Fibroblast of lung (primary cell): ENCODE data around the gene GART. TPM values are rescaled to one million over a fixed set of nuclear protein-coding genes. Genes with fewer than 3 reads are reported as not detected.

Experiments used
- DNase-seq, 2 donors: peaks; one replicate each; pipeline versions ENCODE4 v3.0.0 to v3.0.0-alpha.2; 2010; ENCODE audit warnings: low read depth in 2 of 2
- H2AFZ ChIP-seq: 2 replicates; pipeline ENCODE4 v1.5.1; 2012; ENCODE audit warnings: low read length, control low read depth, inconsistent platforms
- H3K27ac ChIP-seq: 2 replicates; pipeline ENCODE4 v1.5.1; 2011; ENCODE audit warnings: low read length, control low read depth; ENCODE audit not compliant: insufficient read depth
- H3K27me3 ChIP-seq: 2 replicates; pipeline ENCODE4 v1.5.1; 2011; ENCODE audit warnings: mild to moderate bottlenecking, low read length; ENCODE audit not compliant: control insufficient read depth, insufficient read depth
- H3K36me3 ChIP-seq: 2 replicates; pipeline ENCODE4 v1.5.1; 2011; ENCODE audit warnings: low read length; ENCODE audit not compliant: control insufficient read depth, insufficient read depth
- H3K4me1 ChIP-seq: 2 replicates; pipeline ENCODE4 v1.5.1; 2011; ENCODE audit warnings: low read length; ENCODE audit not compliant: control insufficient read depth, insufficient read depth; ENCODE audit errors: extremely low read depth
- H3K4me2 ChIP-seq: 2 replicates; pipeline ENCODE4 v1.5.1; 2011; ENCODE audit warnings: low read length, control low read depth; ENCODE audit not compliant: insufficient read depth; ENCODE audit errors: extremely low read depth
- H3K4me3 ChIP-seq, 4 experiments: fragments of 200-600 bp in 1 of 4; sonication (generic) in 1 of 4; replicated peaks in 1 of 4; 2 replicates each; pipeline ENCODE4 v1.5.1; 2011 to 2016; ENCODE audit warnings: low read length in 4 of 4, low read depth in 3 of 4, mild to moderate bottlenecking in 3 of 4, control low read depth in 2 of 4, inconsistent platforms in 1 of 4, mixed read lengths in 1 of 4; ENCODE audit not compliant: insufficient read depth in 1 of 4; ENCODE audit errors: control extremely low read depth in 1 of 4
- H3K79me2 ChIP-seq: 2 replicates; pipeline ENCODE4 v1.5.1; 2012; ENCODE audit warnings: mild to moderate bottlenecking, low read length, inconsistent platforms; ENCODE audit not compliant: control insufficient read depth, insufficient read depth
- H3K9ac ChIP-seq: 2 replicates; pipeline ENCODE4 v1.5.1; 2011; ENCODE audit warnings: mild to moderate bottlenecking, low read length, control low read depth; ENCODE audit not compliant: insufficient read depth
- H3K9me3 ChIP-seq: 2 replicates; pipeline ENCODE4 v1.5.1; 2012; ENCODE audit warnings: low read depth, low read length; ENCODE audit not compliant: control insufficient read depth, insufficient read depth
- H4K20me1 ChIP-seq: 2 replicates; pipeline ENCODE4 v1.5.1; 2011; ENCODE audit warnings: low read length; ENCODE audit not compliant: control insufficient read depth, insufficient read depth; ENCODE audit errors: extremely low read depth
- CTCF ChIP-seq, 2 donors: IDR thresholded peaks in 1 of 2; conservative IDR thresholded peaks in 1 of 2; 1 replicate in 1 of 2; 2 replicates in 1 of 2; pipeline ENCODE4 v1.5.1; 2011 to 2012; ENCODE audit warnings: low read length in 2 of 2, control low read depth in 1 of 2, inconsistent platforms in 1 of 2, low read depth in 1 of 2, mild to moderate bottlenecking in 1 of 2
- EZH2 ChIP-seq: IDR thresholded peaks from 2 replicates; pipeline ENCODE4 v1.5.1; 2012; ENCODE audit warnings: low read length, control low read depth, mild to moderate bottlenecking; ENCODE audit errors: missing control alignments
- polyA plus RNA-seq, 2 donors: library from polyadenylated mRNA; depleted of rRNA in 1 of 2; stranded (reverse) in 1 of 2; unstranded in 1 of 2; fragments of >200 nt; gene quantifications; 2 replicates each; pipeline ENCODE4 v1.2.1, GENCODE V29; 2011 to 2012; ENCODE audit warnings: missing spikeins in 1 of 2
- total RNA-seq: library from RNA; depleted of rRNA; stranded (reverse); fragments of >200 nt; gene quantifications from 2 replicates; pipeline ENCODE4 v1.2.1, GENCODE V29; 2014

GART gene
- total and polyA plus RNA-seq, 2 donors (not counting 1 experiment from before 2014, with no cell fraction given) = 15.6 to 64.4 TPM

GRCh38 chr21:33551664-33552063, 9.7 kb upstream of the GART start:
- no peaks in the 10 kb centered on the region for H3K9me3 ChIP-seq
- TF ChIP-seq CTCF (conservative IDR thresholded peaks at IDR 0.05 in 1 of 2, IDR thresholded peaks at IDR 0.05 in 1 of 2; ENCODE audit: low read depth in 1 of 2, low read length in 2 of 2) (no peak), EZH2 (no peak)
- H4K20me1 ChIP-seq = peaks cover 4% of the 10 kb centered on the region
- H2AFZ ChIP-seq = no peak overlapping the region
- H3K9ac ChIP-seq = no peak overlapping the region
- no peak for DNase-seq
- H3K27ac ChIP-seq = no peak overlapping the region
- H3K4me2 ChIP-seq = no peak overlapping the region
- peaks cover 49% of the 10 kb centered on the region for H3K36me3 ChIP-seq
- H3K4me1 ChIP-seq = no peaks in the 10 kb centered on the region
- H3K4me3 ChIP-seq = no peak overlapping the region
- no peaks in the 10 kb centered on the region for H3K27me3 ChIP-seq
- H3K79me2 ChIP-seq = peaks cover 95% of the 10 kb centered on the region

- TF ChIP-seq EZH2 = no peak
- TF ChIP-seq CTCF (conservative IDR thresholded peaks at IDR 0.05 in 1 of 2, IDR thresholded peaks at IDR 0.05 in 1 of 2; ENCODE audit: low read depth in 1 of 2, low read length in 2 of 2) = no peak
- H3K9me3 ChIP-seq = no peaks in the 10 kb centered on the region
- DNase-seq = no peak
- H3K79me2 ChIP-seq = peaks cover 97% of the 10 kb centered on the region
- H3K4me1 ChIP-seq = no peaks in the 10 kb centered on the region
- H3K27ac ChIP-seq = no peak overlapping the region
- peaks cover 5% of the 10 kb centered on the region for H4K20me1 ChIP-seq
- no peak overlapping the region for H3K4me2 ChIP-seq
- H2AFZ ChIP-seq = no peak overlapping the region
- H3K36me3 ChIP-seq = peaks cover 47% of the 10 kb centered on the region
- no peaks in the 10 kb centered on the region for H3K27me3 ChIP-seq
- H3K9ac ChIP-seq = no peak overlapping the region
- no peak overlapping the region for H3K4me3 ChIP-seq
Observed at GRCh38 chr21:33550772-33551660, 9.1 kb upstream of the GART start.

- no peak for TF ChIP-seq EZH2
- TF ChIP-seq CTCF (conservative IDR thresholded peaks at IDR 0.05 in 1 of 2, IDR thresholded peaks at IDR 0.05 in 1 of 2; ENCODE audit: low read depth in 1 of 2, low read length in 2 of 2) = no peak
- no peak overlapping the region for H3K27ac ChIP-seq
Observed at GRCh38 chr21:33549848-33550771, 8.2 kb upstream of the GART start.

More at GRCh38 chr21:33549848-33550771, 8.2 kb upstream of the GART start:
- peaks cover 3% of the 10 kb centered on the region for H4K20me1 ChIP-seq
- peaks cover 46% of the 10 kb centered on the region for H3K36me3 ChIP-seq
- H3K79me2 ChIP-seq = peaks cover 97% of the 10 kb centered on the region
- H3K9me3 ChIP-seq = no peaks in the 10 kb centered on the region
- no peaks in the 10 kb centered on the region for H3K27me3 ChIP-seq
- no peak for DNase-seq
- H3K4me1 ChIP-seq = no peaks in the 10 kb centered on the region
- no peak overlapping the region for H2AFZ ChIP-seq
- no peak overlapping the region for H3K4me3 ChIP-seq
- H3K4me2 ChIP-seq = no peak overlapping the region
- no peak overlapping the region for H3K9ac ChIP-seq
